SKM-1 (cell line): ENCODE results near the gene AKAP9.
"Not testable (repeated sequence)": the region's sequence is repeated elsewhere in the genome, so short reads cannot be mapped to it uniquely, and the experiment has no call there.

Experiments
- DNase-seq: peaks from one replicate; lab custom pipeline; 2025; ENCODE audit not compliant: unreplicated experiment; lab: John Stamatoyannopoulos, UW

The AKAP9 gene

GRCh38 chr7:92058899-92059298 is 118.2 kb downstream of the AKAP9 start:
- no peak for DNase-seq

- DNase-seq, result no peak
Observed at GRCh38 chr7:92061154-92061553, 120.5 kb downstream of the AKAP9 start.

GRCh38 chr7:92064438-92065029 is 123.9 kb downstream of the AKAP9 start:
- DNase-seq, result no peak

- no peak for DNase-seq
Observed at GRCh38 chr7:92071032-92071431, 130.4 kb downstream of the AKAP9 start.

GRCh38 chr7:92072121-92072520 is 131.5 kb downstream of the AKAP9 start:
- DNase-seq, result no peak

GRCh38 chr7:92072708-92073107 is 132.0 kb downstream of the AKAP9 start:
- no peak for DNase-seq

GRCh38 chr7:92075455-92076158 is 134.9 kb downstream of the AKAP9 start:
- no peak for DNase-seq

GRCh38 chr7:92076509-92076908 is 135.8 kb downstream of the AKAP9 start:
- no peak for DNase-seq

- DNase-seq, result not testable (repeated sequence)
Observed at GRCh38 chr7:92083922-92084321, 143.3 kb downstream of the AKAP9 start.

- no peak for DNase-seq
Observed at GRCh38 chr7:92088266-92088665, 147.6 kb downstream of the AKAP9 start.

GRCh38 chr7:92092210-92092609 is 151.5 kb downstream of the AKAP9 start:
- DNase-seq, result no peak

GRCh38 chr7:92095380-92095779 is 154.7 kb downstream of the AKAP9 start:
- DNase-seq, result no peak

- DNase-seq, result no peak
Observed at GRCh38 chr7:92100534-92100933, 159.9 kb downstream of the AKAP9 start.

GRCh38 chr7:92102862-92103261 is 162.2 kb downstream of the AKAP9 start:
- not testable (repeated sequence) for DNase-seq

- no peak for DNase-seq
Observed at GRCh38 chr7:92108821-92109220, 168.2 kb downstream of the AKAP9 start.

- DNase-seq, result no peak
Observed at GRCh38 chr7:92110857-92111256, 170.2 kb downstream of the AKAP9 start.

- DNase-seq, result no peak
Observed at GRCh38 chr7:92115821-92116220, 175.2 kb downstream of the AKAP9 start.

- DNase-seq, result no peak
Observed at GRCh38 chr7:92116949-92117348, 176.3 kb downstream of the AKAP9 start.

GRCh38 chr7:92119213-92119759 is 178.6 kb downstream of the AKAP9 start:
- no peak for DNase-seq

- DNase-seq, result no peak
Observed at GRCh38 chr7:92121681-92122080, 181.0 kb downstream of the AKAP9 start.

GRCh38 chr7:92131093-92131492 is 190.4 kb downstream of the AKAP9 start:
- DNase-seq, result no peak

GRCh38 chr7:92131764-92132330 is 191.2 kb downstream of the AKAP9 start:
- DNase-seq, result no peak
